HUES64 (cell line): ENCODE measurements around the gene TBX2.
"Not testable (repeated sequence)": the region's sequence is repeated elsewhere in the genome, so short reads cannot be mapped to it uniquely, and the experiment has no call there.

Experiments used
- H3K27ac ChIP-seq: 2 replicates; pipeline ENCODE4 v1.7.0; 2013; ENCODE audit warnings: low read depth, low read length, inconsistent platforms
- H3K27me3 ChIP-seq: 2 replicates; pipeline ENCODE4 v1.6.1; 2013; ENCODE audit warnings: mild to moderate bottlenecking, low read length; ENCODE audit not compliant: insufficient read depth
- H3K36me3 ChIP-seq: 2 replicates; pipeline ENCODE4 v1.6.1; 2013; ENCODE audit warnings: mild to moderate bottlenecking, low read length; ENCODE audit not compliant: insufficient read depth
- H3K4me1 ChIP-seq: 2 replicates; pipeline ENCODE4 v1.6.1; 2013; ENCODE audit warnings: mild to moderate bottlenecking, low read length, moderate library complexity; ENCODE audit not compliant: insufficient read depth
- H3K4me3 ChIP-seq: 2 replicates; pipeline ENCODE4 v1.5.1; 2013; ENCODE audit warnings: mild to moderate bottlenecking, low read length, moderate library complexity
- H3K9ac ChIP-seq: 2 replicates; pipeline ENCODE4 v1.6.1; 2013; ENCODE audit warnings: mild to moderate bottlenecking, low read depth, low read length
- H3K9me3 ChIP-seq: 2 replicates; pipeline ENCODE4 v1.6.1; 2013; ENCODE audit warnings: low read depth, low read length; ENCODE audit not compliant: insufficient read depth
- WGBS: fragments of 150-250, 120-280 bp; methylation state at CpG from one replicate; pipeline ENCODE4 v1.1.7; 2013; ENCODE audit warnings: missing lambda C conversion rate; 5-methylcytosine and 5-hydroxymethylcytosine counted together

TBX2 gene

DNA sequence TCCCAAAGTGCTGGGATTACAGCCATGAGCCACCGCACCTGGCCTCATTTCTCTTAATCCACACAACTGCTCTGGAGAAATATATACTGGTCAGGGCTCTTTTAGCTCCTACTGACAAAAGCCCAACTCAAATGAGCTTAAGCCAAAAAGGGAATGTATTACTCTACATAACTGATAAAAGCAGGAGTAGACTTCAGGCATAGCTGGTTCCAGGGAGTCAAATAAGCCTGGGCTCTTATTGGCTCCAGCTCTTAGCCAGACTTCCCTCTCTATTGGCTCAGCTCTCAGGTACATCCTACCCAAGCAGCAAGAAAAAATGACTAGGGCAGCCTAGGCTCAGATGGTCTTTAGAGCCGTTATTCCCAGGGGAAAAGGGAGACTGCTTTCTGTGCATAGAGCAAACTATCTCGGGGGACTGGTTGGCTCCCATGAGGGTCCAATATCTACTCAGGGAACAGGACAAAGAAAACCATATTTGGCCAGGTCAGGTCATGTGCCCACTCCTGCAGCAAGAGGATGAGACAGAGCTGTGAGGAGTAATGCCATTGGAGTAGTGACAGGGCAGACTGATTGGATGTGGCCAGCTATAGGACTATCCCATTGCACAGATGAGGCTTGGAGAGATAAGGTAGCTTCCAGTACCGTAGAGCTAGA lies 21.2 kb downstream of the TBX2 start:
- 92% methylated on average over 4 of the region's 4 CpGs for WGBS
- Histone ChIP-seq H3K9ac (no peak overlapping the region), H3K27me3 (peaks cover 31% of the 10 kb centered on the region), H3K9me3 (no peaks in the 10 kb centered on the region), H3K36me3 (no peaks in the 10 kb centered on the region), H3K27ac (no peak overlapping the region), H3K4me1 (0 out of 2 replicates have a peak, but pooled peaks cover 3% of the 10 kb centered on the region), H3K4me3 (no peak overlapping the region)

DNA sequence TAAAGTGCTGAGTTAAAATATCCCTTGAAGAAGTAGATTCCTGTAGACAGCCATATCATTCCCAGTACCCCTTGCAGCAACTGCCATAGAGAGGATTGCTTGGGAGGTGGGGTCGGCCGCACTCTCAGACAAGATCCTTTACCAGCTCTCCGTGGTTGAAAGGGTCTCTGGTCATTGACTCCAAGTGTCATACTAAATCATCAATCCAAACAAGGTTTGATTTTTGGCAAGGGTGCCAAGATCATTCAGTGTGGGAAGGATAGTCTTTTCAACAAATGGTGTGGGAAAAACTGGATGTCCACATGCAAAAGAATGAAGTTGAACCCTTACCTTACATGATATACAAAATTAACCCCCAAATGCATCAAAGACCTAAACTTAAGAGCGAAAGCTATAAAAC lies 21.8 kb downstream of the TBX2 start:
- Histone ChIP-seq H3K36me3 (no peaks in the 10 kb centered on the region), H3K27ac (no peak overlapping the region), H3K27me3 (peaks cover 25% of the 10 kb centered on the region), H3K9ac (no peak overlapping the region), H3K9me3 (no peaks in the 10 kb centered on the region), H3K4me1 (0 out of 2 replicates have a peak, but pooled peaks cover 3% of the 10 kb centered on the region), H3K4me3 (no peak overlapping the region)
- WGBS: 83% methylated on average over 4 of the region's 4 CpGs

- H3K4me3 ChIP-seq: no peak overlapping the region
- no peaks in the 10 kb centered on the region for H3K9me3 ChIP-seq
- H3K27me3 ChIP-seq: peaks cover 18% of the 10 kb centered on the region; the same call in 1 of the 2 replicates
- no peak overlapping the region for H3K9ac ChIP-seq
- no peak overlapping the region for H3K27ac ChIP-seq
- WGBS: 84% methylated on average over 5 of the region's 5 CpGs
- H3K4me1 ChIP-seq: 0 out of 2 replicates have a peak, but pooled peaks cover 3% of the 10 kb centered on the region
- H3K36me3 ChIP-seq: no peaks in the 10 kb centered on the region
These were observed 22.6 kb downstream of the TBX2 start for GRCh38 chr17:61422116-61422799.

- H3K27ac ChIP-seq: no peak overlapping the region
- H3K27me3 ChIP-seq: peaks cover 18% of the 10 kb centered on the region; the same call in 1 of the 2 replicates
- H3K36me3 ChIP-seq: no peaks in the 10 kb centered on the region
- no peak overlapping the region for H3K9ac ChIP-seq
- 0 out of 2 replicates have a peak, but pooled peaks cover 3% of the 10 kb centered on the region for H3K4me1 ChIP-seq
- no peaks in the 10 kb centered on the region for H3K9me3 ChIP-seq
- no peak overlapping the region for H3K4me3 ChIP-seq
- WGBS: 36% methylated on average over 2 of the region's 2 CpGs
These were observed 23.2 kb downstream of the TBX2 start for GRCh38 chr17:61422869-61423268.

DNA sequence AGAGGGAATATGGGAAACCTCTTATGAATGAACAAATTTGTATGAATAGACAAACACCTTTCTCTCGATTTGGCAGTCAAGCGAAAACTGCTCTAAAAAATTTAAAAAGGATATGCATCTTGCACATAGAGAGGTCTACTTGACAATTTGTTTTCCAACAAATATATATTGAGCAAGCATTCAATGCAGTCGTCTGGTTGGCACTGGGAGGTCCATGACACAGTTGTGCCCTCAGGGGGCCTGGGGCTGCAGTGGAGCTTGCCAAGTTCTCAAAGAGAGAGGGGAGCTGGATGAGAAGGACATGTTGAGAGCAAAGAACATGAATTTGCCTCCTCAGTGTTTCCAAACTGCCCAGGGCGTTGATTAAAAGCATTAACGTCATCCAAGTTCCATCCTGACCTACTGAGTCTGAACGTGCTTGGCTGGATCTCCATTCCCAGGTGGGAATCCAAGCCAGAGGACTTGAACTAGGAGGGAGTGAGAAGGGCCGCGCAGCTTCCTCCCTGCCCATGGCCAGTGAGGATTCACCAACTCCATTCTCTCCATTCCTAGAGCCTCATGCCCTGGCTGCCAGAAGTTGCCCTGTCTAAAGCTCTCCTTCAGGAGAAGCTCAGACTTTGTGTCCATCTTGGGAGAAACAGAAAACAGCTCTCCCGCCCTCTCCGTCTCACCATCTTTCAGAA lies 24.5 kb downstream of the TBX2 start:
- H3K36me3 ChIP-seq: no peaks in the 10 kb centered on the region
- H3K9me3 ChIP-seq: no peaks in the 10 kb centered on the region
- WGBS: 89% methylated on average over 10 of the region's 10 CpGs
- H3K27me3 ChIP-seq: peaks cover 18% of the 10 kb centered on the region; the same call in 1 of the 2 replicates
- no peak overlapping the region for H3K9ac ChIP-seq
- no peak overlapping the region for H3K27ac ChIP-seq
- no peak overlapping the region for H3K4me3 ChIP-seq
- 0 out of 2 replicates have a peak, but pooled peaks cover 3% of the 10 kb centered on the region for H3K4me1 ChIP-seq

- no peaks in the 10 kb centered on the region for H3K9me3 ChIP-seq
- no peak overlapping the region for H3K9ac ChIP-seq
- H3K27me3 ChIP-seq: peaks cover 18% of the 10 kb centered on the region; the same call in 1 of the 2 replicates
- no peak overlapping the region for H3K27ac ChIP-seq
- H3K4me3 ChIP-seq: no peak overlapping the region
- no peaks in the 10 kb centered on the region for H3K36me3 ChIP-seq
- 76% methylated on average over 11 of the region's 11 CpGs for WGBS
- 0 out of 2 replicates have a peak, but pooled peaks cover 3% of the 10 kb centered on the region for H3K4me1 ChIP-seq
These were observed 26.2 kb downstream of the TBX2 start for GRCh38 chr17:61425682-61426481.

DNA sequence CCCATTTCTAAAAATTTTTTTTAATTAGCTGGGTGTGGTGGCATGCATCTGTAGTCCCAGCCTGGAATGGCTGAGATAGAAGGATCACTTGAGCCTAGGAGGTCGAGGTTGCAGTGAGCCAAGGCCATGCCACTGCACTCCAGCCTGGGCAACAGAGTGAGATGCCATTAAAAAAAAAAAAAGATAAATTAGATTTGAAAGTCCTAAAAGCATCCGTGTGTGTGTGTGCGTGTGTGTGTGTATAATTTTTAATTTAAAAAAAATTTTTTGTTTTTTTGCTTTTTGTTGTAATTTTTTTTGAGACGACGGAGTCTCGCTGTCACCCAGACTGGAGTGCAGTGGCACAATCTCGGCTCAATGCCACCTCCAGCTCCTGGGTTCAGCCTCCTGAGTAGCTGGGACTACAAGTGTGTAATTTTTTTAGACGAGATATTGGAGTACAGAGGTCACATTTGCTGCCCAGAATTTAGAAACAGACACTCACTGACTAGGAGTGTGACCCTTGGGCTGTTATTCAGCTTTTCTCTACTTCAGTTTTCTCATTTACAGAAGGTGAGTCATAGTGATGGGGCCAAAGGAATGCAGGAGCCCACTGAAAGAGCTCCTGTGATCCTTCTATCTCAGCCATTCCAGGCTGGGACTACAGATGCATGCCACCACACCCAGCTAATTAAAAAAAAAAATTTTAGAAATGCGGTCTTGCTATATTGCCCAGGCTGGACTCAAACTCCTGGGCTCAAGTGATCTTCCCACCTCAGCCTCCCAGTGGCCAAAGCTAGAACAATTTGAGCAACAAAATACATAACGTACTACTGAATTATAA lies 27.1 kb downstream of the TBX2 start:
- no peak overlapping the region for H3K9ac ChIP-seq
- H3K9me3 ChIP-seq: no peaks in the 10 kb centered on the region
- H3K4me3 ChIP-seq: no peak overlapping the region
- WGBS: 92% methylated on average over 9 of the region's 10 CpGs
- H3K27me3 ChIP-seq: peaks cover 13% of the 10 kb centered on the region; the same call in 1 of the 2 replicates
- 0 out of 2 replicates have a peak, but pooled peaks cover 3% of the 10 kb centered on the region for H3K4me1 ChIP-seq
- H3K36me3 ChIP-seq: no peaks in the 10 kb centered on the region
- H3K27ac ChIP-seq: no peak overlapping the region

- Histone ChIP-seq H3K4me3 (no peak overlapping the region), H3K9ac (no peak overlapping the region), H3K36me3 (no peaks in the 10 kb centered on the region), H3K9me3 (no peaks in the 10 kb centered on the region), H3K27me3 (peaks cover 6% of the 10 kb centered on the region; the same call in 1 of the 2 replicates), H3K4me1 (0 out of 2 replicates have a peak, but pooled peaks cover 3% of the 10 kb centered on the region), H3K27ac (no peak overlapping the region)
These were observed 27.9 kb downstream of the TBX2 start for GRCh38 chr17:61427567-61427966.

DNA sequence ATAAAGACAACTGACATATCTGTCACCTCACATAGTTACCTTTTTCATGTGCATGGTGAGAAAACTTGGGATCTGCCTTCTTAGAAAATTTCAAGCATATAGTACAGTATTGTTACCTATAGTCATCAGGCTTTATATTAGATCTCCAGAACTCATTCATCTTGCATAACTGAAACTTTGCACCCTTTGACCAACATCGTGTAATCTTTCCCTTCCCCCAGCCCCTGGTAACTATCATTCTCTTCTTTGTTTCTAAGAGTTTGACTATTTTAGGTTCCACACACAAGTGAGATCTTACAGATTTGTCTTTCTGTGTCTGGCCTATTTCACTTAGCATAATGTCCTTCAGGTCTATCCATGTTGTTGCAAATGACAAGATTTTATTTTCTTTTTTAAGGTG lies 29.6 kb downstream of the TBX2 start:
- no peaks in the 10 kb centered on the region for H3K27me3 ChIP-seq
- WGBS: 87% methylated on average over 1 of the region's 1 CpG
- H3K27ac ChIP-seq: no peak overlapping the region
- no peaks in the 10 kb centered on the region for H3K9me3 ChIP-seq
- H3K4me3 ChIP-seq: no peak overlapping the region
- H3K4me1 ChIP-seq: 0 out of 2 replicates have a peak, but pooled peaks cover 3% of the 10 kb centered on the region
- no peaks in the 10 kb centered on the region for H3K36me3 ChIP-seq
- no peak overlapping the region for H3K9ac ChIP-seq

- not testable (repeated sequence) for H3K4me1 ChIP-seq, H3K36me3 ChIP-seq, H3K27ac ChIP-seq, H3K9ac ChIP-seq, H3K27me3 ChIP-seq, H3K9me3 ChIP-seq, H3K4me3 ChIP-seq
- WGBS: 90% methylated on average over 6 of the region's 6 CpGs
These were observed 30.2 kb downstream of the TBX2 start for GRCh38 chr17:61429831-61430230.
